ENCODE data around the gene SLC6A2. TPM values are rescaled to one million over a fixed set of nuclear protein-coding genes. Genes with fewer than 3 reads are reported as not detected.

SLC6A2 gene
- total RNA-seq, 4 donors from 2014 or later, result 0.51 to 2.1 (median 1.0) TPM; not detected in 1

DNA sequence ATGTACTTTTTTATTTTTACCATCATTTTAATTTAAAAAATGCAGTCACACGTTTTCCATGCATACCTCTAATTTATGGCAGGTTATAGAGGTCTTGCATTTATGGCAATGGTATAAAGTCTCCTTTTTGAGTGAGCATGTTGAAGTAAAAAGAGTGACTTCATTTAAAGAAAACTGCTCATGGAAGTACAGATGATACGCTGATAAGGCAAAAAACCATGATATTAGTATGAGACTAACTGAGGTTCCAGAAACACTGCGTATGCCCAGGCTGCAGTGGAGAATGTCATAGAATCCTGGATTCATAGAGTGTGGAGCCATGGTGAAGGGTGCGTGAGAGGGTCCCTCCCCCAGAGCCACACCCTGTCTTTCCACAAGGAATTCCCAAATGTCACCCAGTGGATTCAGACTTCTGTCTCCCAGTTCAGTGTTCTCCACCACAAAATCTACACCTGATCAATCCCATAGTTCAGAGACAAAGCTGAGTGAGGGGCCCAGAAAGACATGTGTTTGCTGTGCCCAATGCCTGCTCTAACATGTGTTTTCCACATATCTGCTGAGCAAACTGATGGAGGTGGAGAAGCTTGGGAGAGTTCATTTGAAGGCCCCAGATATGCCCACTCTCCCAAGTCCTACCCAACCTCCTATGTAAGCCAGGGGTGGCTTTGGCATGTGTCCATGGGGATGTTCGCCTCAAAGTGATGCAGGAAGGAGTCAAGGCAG, 69.4 kb downstream of the SLC6A2 start:
- no peak for DNase-seq
- intact Hi-C loops (cut with DNase I; ENCODE audit: low total_unique reads), result no loop called here
- no peak overlapping the region for H3K27ac ChIP-seq
- TF ChIP-seq, protein P1, sequence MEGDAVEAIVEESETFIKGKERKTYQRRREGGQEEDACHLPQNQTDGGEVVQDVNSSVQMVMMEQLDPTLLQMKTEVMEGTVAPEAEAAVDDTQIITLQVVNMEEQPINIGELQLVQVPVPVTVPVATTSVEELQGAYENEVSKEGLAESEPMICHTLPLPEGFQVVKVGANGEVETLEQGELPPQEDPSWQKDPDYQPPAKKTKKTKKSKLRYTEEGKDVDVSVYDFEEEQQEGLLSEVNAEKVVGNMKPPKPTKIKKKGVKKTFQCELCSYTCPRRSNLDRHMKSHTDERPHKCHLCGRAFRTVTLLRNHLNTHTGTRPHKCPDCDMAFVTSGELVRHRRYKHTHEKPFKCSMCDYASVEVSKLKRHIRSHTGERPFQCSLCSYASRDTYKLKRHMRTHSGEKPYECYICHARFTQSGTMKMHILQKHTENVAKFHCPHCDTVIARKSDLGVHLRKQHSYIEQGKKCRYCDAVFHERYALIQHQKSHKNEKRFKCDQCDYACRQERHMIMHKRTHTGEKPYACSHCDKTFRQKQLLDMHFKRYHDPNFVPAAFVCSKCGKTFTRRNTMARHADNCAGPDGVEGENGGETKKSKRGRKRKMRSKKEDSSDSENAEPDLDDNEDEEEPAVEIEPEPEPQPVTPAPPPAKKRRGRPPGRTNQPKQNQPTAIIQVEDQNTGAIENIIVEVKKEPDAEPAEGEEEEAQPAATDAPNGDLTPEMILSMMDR (IDR thresholded peaks at IDR 0.05), result no peak
- no peak for TF ChIP-seq POLR2A (IDR thresholded peaks at IDR 0.05)
- H3K27me3 ChIP-seq, result no peaks in the 10 kb centered on the region
- H3K4me1 ChIP-seq, result no peaks in the 10 kb centered on the region
- H3K9me3 ChIP-seq, result no peaks in the 10 kb centered on the region
- no peaks in the 10 kb centered on the region for H3K36me3 ChIP-seq
- H3K4me3 ChIP-seq, result no peak overlapping the region

DNA sequence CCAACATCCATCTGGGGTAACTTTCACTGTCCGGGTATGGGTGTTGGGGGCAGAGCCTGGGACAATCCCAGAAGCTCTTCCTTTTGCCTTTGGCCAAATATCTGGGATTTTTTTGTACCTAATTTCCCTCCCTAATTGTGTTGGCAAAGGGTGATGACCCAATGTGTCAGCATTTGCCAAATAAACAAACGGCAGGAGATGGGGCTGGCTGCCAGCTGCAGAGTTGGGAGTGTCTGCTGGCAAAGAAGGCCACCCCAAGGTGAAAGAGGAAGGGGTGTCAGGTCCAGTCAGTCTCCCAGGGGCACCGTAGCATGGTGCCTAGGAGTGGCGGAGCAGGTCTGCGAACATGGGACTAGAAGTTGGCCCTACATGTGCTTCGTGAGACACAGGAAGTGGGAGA, 73.0 kb downstream of the SLC6A2 start:
- Histone ChIP-seq H3K27me3 (no peaks in the 10 kb centered on the region), H3K4me3 (no peak overlapping the region), H3K4me1 (no peaks in the 10 kb centered on the region), H3K9me3 (no peaks in the 10 kb centered on the region), H3K36me3 (no peaks in the 10 kb centered on the region), H3K27ac (no peak overlapping the region)
- TF ChIP-seq POLR2A (IDR thresholded peaks at IDR 0.05), result no peak
- TF ChIP-seq, protein P1 (IDR thresholded peaks at IDR 0.05), result no peak
- DNase-seq, result no peak
- intact Hi-C loops (cut with DNase I; ENCODE audit: low total_unique reads), result no loop called here

DNA sequence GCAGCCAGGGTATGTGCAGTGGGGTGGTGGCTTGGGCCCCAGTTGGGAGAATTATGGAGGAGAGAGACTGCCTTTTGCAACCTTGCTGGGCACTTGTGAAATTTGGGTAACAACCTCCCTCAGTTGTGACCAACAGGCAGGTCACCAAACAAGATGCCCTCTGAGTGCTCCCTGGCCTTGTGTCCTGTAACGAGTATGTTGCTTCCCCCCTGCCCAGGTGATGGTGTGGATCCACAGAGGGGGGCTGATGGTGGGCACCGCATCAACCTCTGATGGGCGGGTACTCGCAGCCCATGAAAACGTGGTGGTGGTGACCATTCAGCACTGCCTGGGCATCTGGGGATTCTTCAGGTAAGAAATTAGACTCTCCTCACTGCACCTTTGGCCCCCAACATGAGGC, 74.3 kb downstream of the SLC6A2 start:
- Histone ChIP-seq H3K27me3 (no peaks in the 10 kb centered on the region), H3K9me3 (no peaks in the 10 kb centered on the region), H3K4me1 (no peaks in the 10 kb centered on the region), H3K27ac (no peak overlapping the region), H3K36me3 (no peaks in the 10 kb centered on the region), H3K4me3 (no peak overlapping the region)
- no peak for DNase-seq
- intact Hi-C loops (cut with DNase I; ENCODE audit: low total_unique reads), result no loop called here
- TF ChIP-seq POLR2A (IDR thresholded peaks at IDR 0.05), result no peak
- TF ChIP-seq, protein P1 (IDR thresholded peaks at IDR 0.05), result no peak

DNA sequence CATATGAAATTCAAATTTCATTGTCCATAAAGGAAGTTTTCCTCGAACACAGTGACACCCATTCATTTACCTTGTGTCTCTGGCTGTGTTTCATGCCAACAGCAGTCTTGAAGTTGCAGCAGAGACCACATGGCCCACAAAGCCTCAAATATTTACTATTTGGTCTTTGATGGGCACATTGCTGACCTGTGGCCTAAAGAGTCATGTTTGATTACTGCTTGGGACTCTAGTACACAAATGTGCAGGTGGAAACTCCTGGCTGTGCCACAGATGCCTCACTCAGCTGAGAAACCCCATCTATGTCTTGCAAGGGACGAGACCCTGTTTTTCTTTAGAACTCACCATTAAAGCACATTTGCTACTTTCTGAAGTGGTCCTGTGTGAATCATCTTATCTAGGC, 76.7 kb downstream of the SLC6A2 start:
- TF ChIP-seq POLR2A (IDR thresholded peaks at IDR 0.05), result no peak
- TF ChIP-seq, protein P1 (IDR thresholded peaks at IDR 0.05), result no peak
- Histone ChIP-seq H3K27me3 (no peaks in the 10 kb centered on the region), H3K36me3 (no peaks in the 10 kb centered on the region), H3K27ac (no peak overlapping the region), H3K4me1 (no peaks in the 10 kb centered on the region), H3K4me3 (no peak overlapping the region), H3K9me3 (no peaks in the 10 kb centered on the region)
- DNase-seq, result no peak
- intact Hi-C loops (cut with DNase I; ENCODE audit: low total_unique reads), result no loop called here

DNA sequence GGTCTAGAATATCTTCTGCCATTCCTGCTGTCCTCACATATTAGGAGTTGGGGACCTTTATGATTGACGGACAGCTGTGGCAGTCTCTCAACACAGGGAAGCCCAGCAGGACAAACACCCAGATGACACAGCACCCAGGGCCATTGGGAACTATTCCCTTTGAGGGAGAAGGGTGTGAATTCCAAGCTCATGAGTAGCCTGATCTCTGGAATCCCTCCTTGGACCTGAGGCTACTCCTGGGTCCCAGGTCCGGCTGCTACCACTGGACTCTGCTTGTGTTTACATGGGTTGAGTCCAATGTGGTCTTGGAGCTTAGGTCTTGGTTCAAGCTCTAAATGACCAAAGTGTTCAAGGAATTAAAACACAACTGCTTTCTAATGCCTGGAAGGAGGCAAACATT, 78.9 kb downstream of the SLC6A2 start:
- Histone ChIP-seq H3K36me3 (no peaks in the 10 kb centered on the region), H3K4me3 (no peak overlapping the region), H3K4me1 (no peaks in the 10 kb centered on the region), H3K27me3 (no peaks in the 10 kb centered on the region), H3K9me3 (no peaks in the 10 kb centered on the region), H3K27ac (no peak overlapping the region)
- no peak for DNase-seq
- intact Hi-C loops (cut with DNase I; ENCODE audit: low total_unique reads), result no loop called here
- TF ChIP-seq, protein P1 (IDR thresholded peaks at IDR 0.05), result no peak
- no peak for TF ChIP-seq POLR2A (IDR thresholded peaks at IDR 0.05)

Data from uterus (tissue), 4 donors.